Smooth muscle cell of the brain vasculature (primary cell): ENCODE measurements around the gene VSIG10.
"Not testable (repeated sequence)": the region's sequence is repeated elsewhere in the genome, so short reads cannot be mapped to it uniquely, and the experiment has no call there.

ENCODE experiments used
- DNase-seq: peaks from one replicate; pipeline ENCODE4 v3.0.0-alpha.2; 2012; ENCODE audit warnings: low read depth, low spot score

The VSIG10 gene

DNA sequence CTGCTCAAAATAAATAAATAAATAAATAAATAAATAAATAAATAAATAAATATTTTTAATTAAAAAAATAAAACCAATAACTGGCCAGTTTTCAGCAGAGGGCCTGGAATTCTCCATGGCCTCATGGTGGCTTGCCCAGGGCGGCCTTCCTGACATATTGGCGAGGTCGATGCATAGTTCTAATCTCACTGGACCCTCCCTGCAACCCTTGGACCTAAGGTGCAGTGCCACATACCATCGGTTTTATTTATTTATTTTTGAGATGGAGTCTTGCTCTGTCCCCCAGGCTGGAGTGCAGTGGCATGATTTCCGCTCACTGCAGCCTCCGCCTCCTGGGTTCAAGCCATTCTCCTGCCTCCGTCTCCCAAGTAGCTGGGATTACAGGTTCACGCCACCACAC, 3.9 kb upstream of the VSIG10 start:
- no peak for DNase-seq

DNA sequence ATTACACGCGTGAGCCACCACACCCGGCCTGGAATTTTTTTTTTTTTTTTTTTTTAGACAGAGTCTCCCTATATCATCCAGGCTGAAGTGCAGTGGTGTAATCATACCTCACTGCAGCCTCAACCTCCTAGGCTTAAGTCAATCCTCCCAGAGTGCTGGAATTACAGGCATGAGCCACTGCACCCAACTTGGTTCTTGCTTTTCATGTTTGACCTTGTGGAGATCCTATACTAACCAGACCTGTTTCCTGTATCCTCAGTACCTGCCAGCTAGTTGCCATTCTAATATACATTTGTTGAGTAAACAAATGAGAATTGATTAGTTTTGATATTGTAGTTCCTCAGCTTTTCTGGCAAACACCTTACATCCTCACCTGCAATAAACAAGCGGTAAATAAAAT, 3.2 kb upstream of the VSIG10 start:
- DNase-seq: no peak

DNA sequence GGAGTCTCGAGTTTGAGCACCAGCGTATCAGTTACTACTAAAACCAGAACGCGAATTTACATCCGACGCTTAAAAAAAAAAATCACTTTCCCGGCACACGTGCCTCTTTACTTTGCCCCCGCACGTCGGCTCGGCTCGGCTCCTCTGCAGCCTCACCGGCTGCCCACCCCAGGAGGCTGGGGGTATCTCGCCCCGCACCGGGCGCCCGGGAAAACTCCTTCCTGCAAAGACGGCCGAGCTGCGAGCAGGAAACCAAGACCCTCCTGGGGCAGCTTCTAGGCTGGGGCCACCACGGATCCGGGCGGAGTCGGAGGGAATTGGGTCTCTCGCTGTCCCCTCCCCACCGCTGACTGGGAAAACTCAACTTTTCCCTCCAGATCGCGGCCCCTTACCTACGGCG, 610 bp downstream of the VSIG10 start:
- no peak for DNase-seq

DNA sequence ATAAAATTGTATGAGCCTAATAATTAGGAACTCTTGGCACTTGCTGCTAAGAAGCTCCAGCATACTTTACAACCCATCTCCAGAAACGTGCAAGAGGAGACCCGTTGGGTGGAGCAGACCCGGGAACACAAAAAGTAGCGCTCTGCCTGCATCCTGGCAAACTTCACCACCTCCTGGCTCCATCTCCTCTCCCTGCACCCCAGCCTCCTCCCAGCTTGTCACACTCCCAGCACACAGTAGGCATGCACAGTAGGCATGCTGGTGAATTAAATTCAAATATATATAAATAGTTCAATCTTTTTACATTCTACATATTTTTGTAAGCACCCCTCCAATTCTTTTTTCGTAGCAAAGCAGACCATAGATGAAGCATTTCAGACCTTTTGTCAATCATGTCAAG, 1.2 kb downstream of the VSIG10 start:
- DNase-seq: no peak

DNA sequence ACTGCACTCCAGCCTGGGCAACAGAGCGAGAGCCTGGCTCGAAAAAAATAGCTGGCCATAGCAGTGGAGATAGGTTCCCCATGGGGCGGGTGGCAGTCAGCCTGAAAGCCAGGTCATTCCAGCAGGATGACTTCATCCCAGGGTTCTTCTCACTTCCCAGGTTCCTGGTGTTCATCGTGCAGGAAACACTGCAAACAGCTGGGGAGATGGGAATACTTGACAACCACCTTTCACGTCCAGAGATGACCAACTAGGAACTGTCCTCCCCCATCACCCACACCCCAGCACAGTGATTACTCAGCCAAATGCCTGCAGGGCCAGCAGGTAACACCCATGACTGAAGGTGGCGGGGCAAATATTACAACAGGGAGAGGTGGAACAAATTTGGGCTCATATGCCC, 1.7 kb downstream of the VSIG10 start:
- no peak for DNase-seq

DNA sequence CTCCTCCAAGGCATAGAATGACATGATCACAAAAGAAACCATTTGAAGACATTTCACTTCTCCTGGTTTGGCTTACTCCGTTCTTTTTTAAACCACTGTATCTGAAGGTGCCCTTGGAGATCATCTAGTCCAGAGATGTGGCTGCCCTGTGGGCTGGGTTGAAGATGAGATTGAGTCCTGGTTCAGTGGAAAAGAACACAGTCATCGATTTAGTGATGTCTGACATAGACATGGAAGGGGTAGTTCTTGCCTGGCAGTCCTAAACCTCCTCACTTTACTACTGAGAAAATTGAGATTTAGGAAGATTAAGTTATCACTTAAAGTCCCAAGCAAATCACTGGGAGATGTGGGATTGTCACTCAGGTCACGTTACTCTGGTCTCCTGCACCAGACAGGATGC, 2.8 kb downstream of the VSIG10 start:
- DNase-seq: no peak

DNA sequence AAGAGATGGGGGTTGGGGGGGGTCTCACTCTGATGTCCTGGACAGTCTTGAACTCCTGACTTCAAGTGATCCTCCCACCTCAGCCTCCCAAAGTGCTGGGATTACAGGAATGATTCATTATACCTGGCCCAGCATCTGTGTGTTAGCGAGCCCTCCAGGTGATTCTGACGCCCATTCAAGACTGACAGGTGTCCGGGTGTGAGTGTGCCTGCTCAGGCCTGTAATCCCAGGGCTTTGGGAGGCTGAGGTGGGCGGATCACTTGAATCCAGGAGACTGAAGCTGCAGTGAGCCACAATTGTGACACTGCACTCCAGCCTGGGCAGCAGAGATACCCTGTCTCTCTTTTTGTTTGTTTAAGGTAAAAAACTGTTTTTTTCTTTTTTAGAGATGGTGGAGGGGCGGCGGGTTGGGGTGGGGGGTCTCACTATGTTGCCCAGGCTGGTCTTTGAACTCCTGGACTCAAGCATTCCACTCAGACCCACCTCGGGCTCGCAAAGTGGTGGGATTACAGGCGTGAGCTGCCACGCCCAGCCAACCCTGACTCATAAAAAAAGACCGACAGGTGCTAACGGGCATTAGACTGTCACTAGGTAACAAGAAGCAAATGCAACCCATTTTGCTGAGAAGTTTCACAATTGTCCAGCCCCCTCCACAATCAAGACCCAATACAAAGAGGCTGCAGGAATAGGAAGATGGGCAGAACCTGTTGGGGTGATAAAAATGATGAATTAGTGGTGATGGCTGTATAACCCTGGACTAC, 4.7 kb downstream of the VSIG10 start:
- no peak for DNase-seq

DNA sequence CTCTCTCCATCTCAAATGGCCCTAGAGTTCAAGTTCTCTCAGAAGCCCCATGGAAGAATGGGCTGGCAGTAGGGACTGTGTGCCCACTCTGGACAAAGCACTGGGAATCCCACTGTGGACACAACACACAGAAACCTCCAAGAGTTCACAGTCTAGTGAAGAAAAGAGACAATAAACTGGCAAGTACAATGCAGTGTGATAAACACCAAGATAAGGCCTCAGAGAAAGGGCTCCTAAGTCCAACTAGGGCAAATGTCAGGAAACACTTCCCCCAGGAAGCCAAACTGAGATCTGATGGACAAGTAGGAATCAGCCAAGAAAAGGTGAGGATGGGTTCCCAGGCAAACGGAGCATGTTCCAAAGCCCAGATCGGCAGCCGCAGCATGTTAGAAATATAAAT, 5.4 kb downstream of the VSIG10 start:
- no peak for DNase-seq

DNA sequence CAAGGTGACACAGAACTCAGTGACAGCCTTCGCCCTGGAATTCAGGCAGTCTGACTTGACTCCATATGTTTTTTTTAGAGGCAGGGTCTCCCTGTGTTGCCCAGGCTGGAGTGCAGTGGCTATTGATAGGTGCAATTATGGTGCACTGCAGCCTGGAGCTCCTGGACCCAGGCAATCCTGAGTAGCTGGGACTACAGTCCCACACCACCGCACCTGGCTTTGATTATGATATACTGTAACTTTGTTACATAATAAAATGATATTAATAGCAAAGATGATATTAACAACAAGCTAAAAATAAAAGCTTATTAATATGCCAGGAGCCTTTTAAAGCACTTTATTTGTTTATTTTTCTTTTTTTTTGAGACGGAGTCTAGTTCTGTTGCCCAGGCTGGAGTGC, 9.8 kb downstream of the VSIG10 start:
- no peak for DNase-seq

DNA sequence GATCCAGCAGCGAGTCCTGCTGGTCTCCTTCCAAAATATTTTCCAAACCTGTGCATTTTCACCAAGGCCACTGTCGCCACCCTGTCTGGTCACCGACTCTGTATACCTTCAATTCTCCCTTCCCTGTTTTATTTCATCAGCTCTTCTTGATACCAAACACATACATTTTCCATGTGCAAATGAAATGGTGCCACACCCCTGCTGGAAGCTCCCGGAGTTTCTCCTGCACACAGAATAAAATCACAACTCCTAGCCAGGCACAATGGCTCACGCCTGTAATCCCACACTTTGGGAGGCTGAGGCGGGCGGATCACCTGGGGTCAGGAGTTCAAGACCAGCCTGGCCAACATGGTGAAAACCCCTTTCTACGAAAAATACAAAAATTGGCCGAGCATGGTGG, 14.0 kb downstream of the VSIG10 start:
- DNase-seq: no peak

DNA sequence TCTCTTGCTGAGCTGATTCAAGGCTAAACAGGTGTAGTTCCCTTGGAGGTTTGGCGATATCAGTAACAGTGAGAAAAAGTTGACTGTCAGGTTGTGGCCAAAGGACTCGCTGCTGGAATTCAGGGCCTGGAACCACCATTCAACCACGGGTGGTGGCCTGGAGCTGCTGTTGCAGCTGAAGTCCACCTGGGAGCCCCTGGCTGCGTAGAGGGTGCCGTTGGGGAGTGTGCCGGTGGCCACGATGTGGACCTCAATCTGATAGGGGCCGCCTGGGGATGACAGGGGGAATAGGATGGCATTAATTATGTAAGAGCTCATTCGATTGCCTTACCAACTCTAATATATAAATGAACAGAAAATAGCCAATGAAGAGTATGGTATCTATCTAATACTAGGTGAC, 21.6 kb downstream of the VSIG10 start:
- no peak for DNase-seq

DNA sequence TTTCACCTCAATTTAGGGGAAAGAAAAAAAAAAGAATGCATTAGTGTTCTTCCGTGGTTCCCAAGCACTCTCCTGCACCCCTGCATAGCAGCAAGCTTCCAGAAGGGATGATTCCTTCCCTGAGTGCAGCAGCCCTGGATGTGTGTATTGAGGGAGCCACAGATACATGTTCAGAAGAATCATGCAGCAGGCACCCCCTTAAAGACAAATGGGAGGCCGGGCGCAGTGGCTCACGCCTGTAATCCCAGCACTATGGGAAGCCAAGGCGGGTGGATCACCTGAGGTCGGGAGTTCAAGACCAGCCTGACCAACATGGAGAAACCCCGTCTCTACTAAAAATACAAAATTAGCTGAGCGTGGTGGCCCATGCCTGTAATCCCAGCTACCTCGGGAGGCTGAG, 22.3 kb downstream of the VSIG10 start:
- not testable (repeated sequence) for DNase-seq

DNA sequence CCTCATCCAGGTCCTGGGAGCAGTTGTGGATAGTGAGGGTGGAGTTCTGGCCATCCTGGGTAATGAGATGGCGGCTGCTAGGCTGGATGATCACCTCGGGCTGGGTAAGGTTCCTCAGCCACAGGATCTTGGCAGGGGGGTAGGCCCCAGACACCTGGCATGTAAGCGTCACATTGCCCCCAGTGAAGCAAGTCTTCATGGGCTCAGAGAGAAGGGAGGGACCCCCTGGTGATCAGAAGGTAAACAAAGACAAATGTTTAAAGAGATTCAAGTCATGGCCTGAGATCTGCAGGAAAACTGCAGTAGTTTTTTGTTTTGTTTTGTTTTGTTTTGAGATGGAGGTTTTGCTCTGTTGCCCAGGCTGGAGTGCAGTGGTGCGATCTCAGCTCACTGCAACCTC, 30.0 kb downstream of the VSIG10 start:
- DNase-seq: no peak

DNA sequence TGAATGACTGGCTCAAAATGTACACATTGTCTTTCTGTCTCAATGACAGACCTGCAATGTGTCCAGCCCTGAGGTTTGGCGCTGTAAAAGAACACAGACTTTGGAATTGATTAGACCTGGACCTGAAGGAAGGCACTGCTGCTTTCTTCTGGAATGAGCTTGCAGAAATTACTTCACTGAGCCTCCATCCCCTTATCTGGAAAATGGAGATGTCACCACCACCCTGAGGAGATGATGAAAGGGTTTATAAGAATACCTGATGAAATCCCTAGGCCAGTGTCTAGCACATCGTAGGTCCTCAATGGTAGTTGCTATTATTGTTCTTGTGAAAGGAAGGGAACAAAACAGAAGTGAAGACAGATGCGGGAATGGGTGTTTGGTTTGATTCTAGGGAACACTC, 33.2 kb downstream of the VSIG10 start:
- DNase-seq: no peak

DNA sequence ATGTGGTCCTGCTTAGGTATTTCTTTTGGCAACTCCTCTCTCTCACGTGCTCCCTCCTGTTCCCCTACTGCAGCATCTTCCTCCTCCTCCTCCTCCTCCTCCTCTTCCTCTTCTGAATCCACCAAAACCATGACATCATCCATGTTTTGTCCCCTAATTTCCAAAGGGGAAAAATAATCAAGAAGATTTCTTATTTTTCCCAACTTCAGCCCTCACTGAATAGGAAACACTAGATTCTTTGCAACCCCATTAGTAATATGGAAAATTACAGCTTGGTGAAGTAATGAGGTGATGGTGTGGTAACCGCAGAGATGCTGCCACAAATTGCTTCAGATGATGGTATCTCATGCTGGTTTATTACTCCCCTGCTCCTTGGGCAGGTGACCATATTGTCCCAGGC, 35.4 kb downstream of the VSIG10 start:
- DNase-seq: no peak

DNA sequence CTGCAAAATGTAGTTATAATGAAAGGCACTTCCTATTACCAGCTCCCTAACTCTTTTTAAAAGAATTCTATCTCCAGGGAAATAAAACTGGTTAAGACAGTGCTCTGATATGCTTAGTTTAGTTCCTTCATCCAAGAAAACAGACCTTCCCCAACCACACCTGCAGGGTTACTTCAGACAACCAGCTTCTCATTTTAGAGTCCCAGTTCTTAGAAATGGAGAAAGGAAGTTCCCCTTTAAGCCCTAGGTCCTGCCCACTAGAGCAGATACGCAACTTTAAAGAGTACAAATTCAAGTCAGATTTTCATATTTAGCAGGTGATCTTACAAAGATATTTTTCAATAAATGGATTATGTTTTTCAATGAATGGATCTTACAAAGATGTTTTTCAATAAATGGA, 38.4 kb downstream of the VSIG10 start:
- DNase-seq: no peak

DNA sequence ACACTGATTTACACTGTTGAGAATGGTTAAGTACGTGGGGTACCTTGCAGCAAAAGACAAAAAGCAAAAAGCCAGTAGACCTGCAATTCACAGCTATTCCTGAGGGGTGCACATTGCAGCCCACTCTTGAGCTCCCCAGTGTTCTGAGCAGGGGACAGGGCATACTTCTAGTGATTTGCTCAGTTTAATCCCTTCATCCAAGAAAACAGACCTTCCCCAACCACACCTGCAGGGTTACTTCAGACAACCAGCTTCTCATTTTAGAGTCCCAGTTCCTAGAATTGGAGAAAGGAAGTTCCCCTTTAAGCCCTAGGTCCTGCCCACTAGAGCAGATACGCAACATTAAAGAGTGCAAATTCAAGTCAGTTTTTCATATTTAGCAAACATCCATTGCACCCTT, 39.2 kb downstream of the VSIG10 start:
- no peak for DNase-seq

DNA sequence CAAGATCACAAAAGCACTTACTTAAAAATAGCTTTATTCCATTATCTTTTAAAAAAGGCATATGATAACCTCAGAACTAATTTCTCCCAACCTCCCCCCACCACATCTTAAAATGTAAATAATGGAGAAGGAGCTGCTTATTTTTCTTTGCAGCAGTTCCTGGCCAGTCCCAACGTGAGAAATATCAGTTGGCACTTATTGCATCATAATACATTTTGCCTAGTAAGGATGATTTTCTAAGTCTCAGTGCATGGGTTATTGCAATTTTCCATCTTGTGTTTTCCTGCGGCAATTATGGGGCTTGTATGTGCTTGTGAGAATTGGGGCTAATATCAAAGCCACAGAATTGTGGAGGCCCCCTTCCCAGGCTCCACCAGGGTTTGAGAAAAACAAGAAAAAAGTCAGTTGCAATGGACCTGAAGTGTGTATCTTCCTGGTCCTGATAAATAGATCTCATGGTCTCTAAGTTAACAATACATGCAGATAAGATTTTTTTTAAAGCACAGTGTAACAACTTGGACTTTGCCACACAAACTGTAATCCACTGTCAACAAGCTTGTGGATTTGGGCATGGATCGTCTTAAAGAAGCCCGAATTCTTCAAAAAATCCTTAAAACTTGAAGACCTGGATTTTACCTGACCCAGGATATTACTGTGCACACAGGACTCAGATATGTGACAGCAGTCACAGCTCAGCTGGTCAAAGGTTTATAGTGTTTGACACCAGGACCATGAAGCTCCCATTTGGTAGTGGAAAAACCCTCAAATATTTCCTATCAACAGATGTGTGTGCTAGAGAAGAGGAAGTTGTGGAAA, 40.0 kb downstream of the VSIG10 start:
- no peak for DNase-seq

DNA sequence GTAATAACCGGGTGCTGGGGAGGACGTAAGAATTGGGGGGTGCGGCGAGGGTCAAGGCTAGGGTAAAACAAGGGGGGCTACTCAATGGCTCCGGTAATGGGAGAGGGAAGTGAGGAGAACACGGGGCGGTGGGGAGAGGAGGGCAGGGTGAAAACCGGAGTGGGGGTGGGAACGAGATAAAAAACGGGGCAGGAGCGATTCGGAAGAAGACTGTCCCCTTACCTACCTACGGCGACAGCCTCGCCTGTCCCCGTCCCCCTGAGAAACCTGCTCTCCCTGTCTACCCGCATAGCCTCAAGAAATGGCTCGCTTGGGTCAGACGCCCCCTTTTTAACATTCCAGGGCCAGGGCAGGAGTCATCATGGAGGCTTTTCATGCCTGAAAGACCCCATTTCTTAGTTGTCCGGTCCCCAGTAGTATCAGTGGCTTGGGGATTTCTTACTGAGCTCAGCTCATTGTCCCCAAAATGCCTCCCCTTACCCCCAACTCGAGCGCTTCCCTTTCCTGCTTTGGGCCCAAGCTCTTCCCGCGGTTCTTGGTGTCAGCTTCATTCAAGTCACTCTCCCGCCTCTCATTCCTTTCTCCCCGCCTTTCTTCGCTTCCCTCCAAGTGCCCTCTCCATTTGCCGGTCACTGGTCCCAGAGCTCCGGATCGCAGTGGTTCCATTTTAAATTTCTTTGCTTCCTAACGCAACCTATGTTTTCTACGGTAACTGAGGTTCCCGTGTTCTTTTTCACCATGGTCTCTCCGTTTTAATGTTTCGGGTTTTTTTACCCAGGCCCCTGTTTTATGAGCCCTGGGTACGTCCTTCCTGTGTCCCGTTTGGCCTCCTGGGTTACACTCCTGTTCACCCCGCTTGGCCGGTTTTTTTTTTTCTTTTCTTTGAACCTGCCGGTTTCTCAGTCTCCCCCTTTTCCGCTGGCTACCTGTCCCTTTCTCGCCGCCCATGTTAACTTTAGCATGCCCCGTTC, 41.7 kb downstream of the VSIG10 start:
- no peak for DNase-seq

DNA sequence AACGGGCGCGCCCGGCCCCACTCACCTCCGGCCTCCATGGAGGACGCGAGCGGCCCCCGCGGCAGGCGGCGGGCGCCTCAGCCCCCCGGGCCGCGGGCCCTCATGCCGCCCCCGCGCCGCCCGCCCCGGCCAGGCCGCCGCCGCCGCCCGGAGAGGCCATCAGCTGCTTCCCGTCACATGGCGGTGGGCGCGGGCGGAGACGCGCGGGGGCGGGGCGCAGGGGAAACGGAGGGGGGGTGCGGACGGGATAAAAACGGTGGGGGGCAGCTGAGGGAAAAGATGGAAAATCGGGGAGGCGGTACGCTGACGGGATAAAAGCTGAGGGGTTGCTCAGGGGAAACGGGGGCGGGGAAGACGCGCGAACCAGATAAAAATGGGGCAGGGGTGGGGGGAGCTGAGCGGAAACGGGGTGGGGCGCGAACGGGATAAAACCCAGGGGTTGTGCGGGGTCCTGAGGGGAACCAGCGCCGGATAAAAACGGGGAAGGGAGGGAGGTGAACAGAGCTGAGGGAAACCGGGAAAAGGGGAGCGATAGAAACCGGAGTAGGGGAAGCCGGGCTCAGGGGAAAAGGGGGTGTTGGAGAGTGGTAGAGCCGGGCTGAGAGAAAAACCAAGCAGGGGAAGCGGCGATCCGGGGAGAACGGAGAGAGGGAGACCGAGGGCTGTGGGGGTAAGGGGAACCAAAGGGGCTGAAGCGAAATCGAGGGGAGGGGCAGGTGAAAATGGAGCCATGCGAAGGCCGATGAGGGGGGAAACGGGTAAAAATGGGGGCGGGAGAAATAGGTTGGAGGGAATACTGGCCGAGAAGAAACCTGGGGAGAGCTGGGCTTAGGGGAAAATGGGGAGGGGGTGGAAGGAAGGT, 42.6 kb downstream of the VSIG10 start, which contains the start of gene WSB2:
TSS of gene WSB2 (minus strand) at position 169 of the 862 bp plus-strand sequence. CDS start at position 38, 131 bp downstream.
- no peak for DNase-seq
